Stimulated activated CD4-positive, alpha-beta T cell treated with anti-CD3 and anti-CD28 coated beads, Interleukin-1b, Interleukin-23, amount 100 ng/mL, for 1 hour (primary cell): Measurements from ENCODE around the gene GNA12.

Source experiments
- DNase-seq, 2 donors: peaks; one replicate each; pipeline ENCODE4 v3.0.0-alpha.2; 2020; ENCODE audit warnings: low read depth in 2 of 2

GNA12 gene

GRCh38 chr7:2817456-2817855 is 26.7 kb downstream of the GNA12 start:
- DNase-seq, result no peak

DNA sequence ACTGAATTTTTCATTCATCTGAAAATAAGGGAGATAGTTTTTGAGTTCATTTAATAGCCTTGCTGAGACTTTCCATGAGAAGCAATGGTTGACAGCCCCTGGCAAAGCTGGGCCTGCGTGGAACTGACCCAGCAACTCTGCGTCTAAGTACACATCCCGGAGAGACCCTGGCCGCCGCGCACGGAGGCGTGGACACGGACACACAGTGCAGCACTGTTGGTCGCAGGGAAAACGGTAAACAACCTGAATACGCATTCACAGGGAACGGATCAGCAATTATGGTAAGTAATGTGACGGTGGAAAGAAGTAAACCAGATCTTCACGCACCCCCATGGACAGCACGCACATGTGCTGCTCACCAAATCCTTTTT is 28.2 kb downstream of the GNA12 start:
- no peak for DNase-seq

DNA sequence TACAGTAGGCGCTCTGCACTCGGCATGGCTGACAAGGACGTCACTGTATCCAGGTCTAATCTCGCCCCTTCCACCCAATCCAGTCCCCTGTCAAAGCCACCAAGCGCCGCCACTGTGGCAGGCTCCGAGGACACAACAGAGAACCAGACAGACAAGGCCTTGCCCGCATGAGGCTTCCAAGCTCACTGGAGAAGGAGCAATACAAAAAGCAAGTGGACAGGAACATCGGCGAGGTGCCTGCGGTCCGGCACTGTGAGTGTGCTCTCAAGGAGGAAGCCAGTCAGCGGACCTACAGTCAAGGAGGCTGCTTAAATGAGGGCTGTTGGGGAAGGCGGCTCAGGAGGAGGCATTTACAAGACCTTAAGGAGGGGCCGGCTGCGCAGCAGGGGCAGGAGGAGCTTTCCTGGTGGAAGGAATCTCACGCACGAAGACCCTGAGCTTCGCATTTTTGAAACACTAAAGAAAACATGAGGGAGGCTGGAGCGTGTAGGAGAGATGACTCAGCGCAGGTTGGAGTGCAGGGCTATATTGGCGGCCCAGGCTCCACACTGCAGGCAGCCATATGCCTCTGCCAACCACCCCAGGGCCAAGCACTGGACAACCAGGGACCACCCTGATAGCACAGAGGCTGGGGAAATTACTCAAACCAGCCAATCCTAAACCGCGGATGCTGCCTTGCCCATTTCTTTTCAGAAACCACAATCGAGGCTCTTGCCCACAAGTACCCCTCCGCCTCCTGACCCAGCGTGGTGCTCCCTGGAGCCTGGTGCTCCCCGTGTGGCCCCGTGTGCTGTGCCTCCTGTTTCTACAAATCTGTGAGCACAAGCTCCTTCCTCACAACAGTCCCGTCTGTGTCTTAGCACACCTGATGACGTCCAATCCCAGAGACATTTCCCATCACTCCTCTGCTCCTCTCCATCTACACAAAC is 28.9 kb downstream of the GNA12 start:
- no peak for DNase-seq

DNA sequence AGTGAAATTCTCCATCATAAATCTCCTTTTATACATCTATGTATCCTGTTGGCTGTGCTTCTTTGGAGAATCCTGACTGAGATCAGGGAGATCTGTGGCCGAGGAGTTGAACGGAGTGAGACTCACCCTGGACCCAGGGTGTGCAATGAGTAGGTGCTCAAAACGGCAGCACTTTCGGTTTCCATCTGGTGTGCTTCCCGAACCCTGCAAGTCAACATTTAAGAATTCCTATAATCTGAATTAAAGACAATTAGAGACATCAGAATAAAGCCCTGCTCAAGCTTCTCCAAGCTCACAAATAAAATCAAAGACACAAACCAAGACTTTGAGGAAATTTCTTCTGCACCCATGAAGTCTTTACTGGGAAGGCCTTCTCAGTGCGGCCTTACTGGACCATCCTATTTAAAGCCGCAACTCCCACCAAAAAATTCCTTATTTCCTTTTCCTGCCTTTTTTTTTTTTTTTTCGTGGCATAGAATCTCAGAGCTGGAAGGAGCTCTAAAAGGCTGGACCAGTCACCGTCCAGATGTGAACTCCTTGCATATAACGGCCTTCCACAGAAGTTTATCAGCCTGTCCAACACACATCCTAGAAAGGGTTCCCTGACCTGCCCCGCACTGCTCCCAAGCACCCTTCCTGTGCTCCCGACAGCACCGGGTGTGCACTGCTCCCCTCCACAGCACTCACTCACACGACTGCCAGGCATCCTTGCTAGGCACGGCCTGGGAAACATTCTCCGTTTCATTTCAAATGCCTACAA is 29.7 kb downstream of the GNA12 start:
- no peak for DNase-seq

GRCh38 chr7:2813350-2814185 is 30.5 kb downstream of the GNA12 start:
- no peak for DNase-seq

DNA sequence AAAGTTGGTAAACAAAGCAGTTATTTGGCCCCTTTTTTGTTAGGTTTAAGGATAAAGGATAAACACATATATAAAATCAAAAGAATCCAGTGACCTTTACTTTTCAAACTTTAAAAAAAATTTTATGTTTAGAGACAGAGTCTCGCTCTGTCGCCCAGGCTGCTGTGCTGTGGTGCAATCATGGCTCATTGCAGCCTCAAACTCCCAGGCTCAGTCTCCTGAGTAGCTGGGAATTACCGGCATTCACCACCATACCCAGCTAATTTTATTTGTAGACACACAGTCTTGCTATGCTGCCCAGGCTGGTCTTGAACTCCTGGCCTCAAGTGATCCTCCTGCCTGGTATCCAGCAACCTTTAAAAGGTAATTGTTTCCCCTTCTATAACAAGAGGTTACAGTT is 31.3 kb downstream of the GNA12 start:
- DNase-seq, result no peak

GRCh38 chr7:2812114-2812487 is 32.0 kb downstream of the GNA12 start:
- DNase-seq, result no peak

- no peak for DNase-seq
Measured at GRCh38 chr7:2811476-2812113, 32.5 kb downstream of the GNA12 start.

GRCh38 chr7:2810682-2811415 is 33.3 kb downstream of the GNA12 start:
- DNase-seq, result no peak

GRCh38 chr7:2809903-2810625 is 34.0 kb downstream of the GNA12 start:
- DNase-seq, result no peak

GRCh38 chr7:2808891-2809665 is 35.0 kb downstream of the GNA12 start:
- no peak for DNase-seq

- no peak for DNase-seq
Measured at GRCh38 chr7:2807845-2808772, 36.0 kb downstream of the GNA12 start.

DNA sequence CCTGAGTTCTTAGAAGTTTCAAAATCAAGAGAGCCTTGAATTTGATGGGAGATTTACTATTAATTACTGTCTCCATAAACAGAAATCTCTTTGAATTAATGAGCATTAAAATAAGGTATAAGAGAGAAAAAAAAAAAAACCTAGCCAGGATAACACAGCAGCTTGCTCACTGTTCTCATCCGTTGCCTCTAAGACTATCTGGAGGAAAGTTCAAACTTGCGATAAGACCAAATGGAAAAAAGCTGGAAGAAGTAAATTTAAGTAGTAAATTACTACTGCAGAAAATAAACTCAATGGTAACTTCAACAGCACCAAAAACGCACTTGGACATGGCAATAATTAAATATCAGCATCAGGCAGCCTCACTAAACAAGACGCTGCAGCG is 36.7 kb downstream of the GNA12 start:
- no peak for DNase-seq

- no peak for DNase-seq
Measured at GRCh38 chr7:2806571-2806970, 37.5 kb downstream of the GNA12 start.

DNA sequence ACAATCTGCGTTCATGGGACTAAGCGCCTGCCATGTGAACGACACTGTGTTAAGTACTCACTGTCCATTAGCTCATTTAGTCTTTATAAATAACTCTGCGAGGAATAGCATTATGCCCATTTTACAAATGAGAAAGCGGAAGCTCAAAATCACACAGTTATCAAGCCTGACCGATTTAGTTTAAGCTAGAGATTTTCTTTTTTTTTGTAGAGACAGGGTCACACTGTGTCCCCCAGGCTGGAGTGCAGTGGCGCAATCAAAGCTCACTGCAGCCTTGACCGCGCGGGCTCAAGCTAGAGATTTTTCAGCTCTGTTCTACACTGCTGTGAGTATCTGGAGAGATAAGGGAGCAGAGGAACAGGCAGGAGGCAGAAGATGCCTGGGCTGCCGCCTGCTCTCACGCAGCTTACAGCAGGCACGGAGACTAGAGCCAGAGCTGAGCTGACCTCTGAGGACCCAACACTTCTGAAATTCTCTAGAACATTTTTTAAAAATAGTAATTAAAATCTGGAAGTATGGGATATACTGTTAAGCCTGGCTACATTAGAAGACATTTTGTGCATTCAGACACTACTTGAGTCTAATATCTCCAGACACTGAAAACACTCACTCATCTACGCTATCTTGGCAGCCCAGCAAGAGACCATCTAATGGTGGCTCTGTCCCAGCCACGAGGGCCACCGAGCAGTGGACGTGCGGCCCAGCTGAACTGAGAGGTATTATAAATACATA is 38.7 kb downstream of the GNA12 start:
- no peak for DNase-seq

DNA sequence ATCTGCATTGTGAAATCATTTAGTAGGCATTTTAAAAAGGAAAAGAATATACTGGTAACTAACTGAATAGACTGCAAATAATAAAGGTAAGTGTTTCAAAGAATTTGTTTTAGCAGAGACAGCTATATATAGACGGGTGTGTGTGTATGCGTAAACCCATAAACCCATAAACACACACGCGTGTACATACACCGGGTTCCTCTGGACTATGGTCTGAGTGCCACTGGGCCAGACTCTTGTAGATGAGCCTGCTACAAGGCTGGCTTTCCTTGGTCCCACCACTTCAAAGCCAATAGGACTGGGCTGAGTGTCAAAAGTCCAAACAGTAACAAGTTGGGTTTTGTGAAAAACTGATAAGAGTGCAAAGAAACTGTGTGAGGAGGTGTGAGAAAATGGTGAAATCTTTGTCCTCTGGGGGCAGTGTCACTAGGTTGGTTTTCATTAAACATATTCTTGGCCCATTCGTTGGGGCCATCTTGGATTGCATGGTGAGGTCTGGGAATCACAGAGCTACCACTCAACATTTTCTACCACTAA is 39.8 kb downstream of the GNA12 start:
- DNase-seq, result no peak

- no peak for DNase-seq
Measured at GRCh38 chr7:2803755-2804154, 40.4 kb downstream of the GNA12 start.

GRCh38 chr7:2803342-2803692 is 40.8 kb downstream of the GNA12 start:
- DNase-seq, result no peak
